Skin epidermis (tissue), 12 donors: ENCODE measurements around the gene TBC1D5.
A peak's percentile ranks its signal among the peaks of the same experiment; 100 is the strongest.

Experiments used
- H3K27ac ChIP-seq, 21 experiments: fragments of 200-600 bp; sonication (generic) in 11 of 21; one replicate each; pipeline ENCODE4 v1.5.0; 2020; ENCODE audit warnings: mild to moderate bottlenecking in 3 of 21, inconsistent platforms in 2 of 21, moderate library complexity in 2 of 21
- H3K4me3 ChIP-seq, 7 experiments: fragments of 200-600 bp; sonication (generic) in 2 of 7; one replicate each; pipeline ENCODE4 v1.5.0; 2020; ENCODE audit warnings: inconsistent platforms in 2 of 7, mild to moderate bottlenecking in 2 of 7, moderate library complexity in 1 of 7

TBC1D5 gene

GRCh38 chr3:17339132-17339575, 403.3 kb downstream of the TBC1D5 start:
- no peak overlapping the region for H3K27ac ChIP-seq

GRCh38 chr3:17336291-17336690, 406.1 kb downstream of the TBC1D5 start:
- Histone ChIP-seq H3K27ac (no peak overlapping the region), H3K4me3 (no peak overlapping the region)

More at GRCh38 chr3:17339132-17339575, 403.3 kb downstream of the TBC1D5 start:
- H3K4me3 ChIP-seq, result no peak overlapping the region

GRCh38 chr3:17333893-17334292, 408.5 kb downstream of the TBC1D5 start:
- no peak overlapping the region for H3K27ac ChIP-seq
- no peak overlapping the region for H3K4me3 ChIP-seq

GRCh38 chr3:17333446-17333845, 409.0 kb downstream of the TBC1D5 start:
- Histone ChIP-seq H3K4me3 (no peak overlapping the region), H3K27ac (no peak overlapping the region)

GRCh38 chr3:17330660-17331059, 411.8 kb downstream of the TBC1D5 start:
- Histone ChIP-seq H3K4me3 (no peak overlapping the region), H3K27ac (no peak overlapping the region)

GRCh38 chr3:17329927-17330326, 412.5 kb downstream of the TBC1D5 start:
- Histone ChIP-seq H3K4me3 (no peak overlapping the region), H3K27ac (no peak overlapping the region)

GRCh38 chr3:17322106-17322793, 420.2 kb downstream of the TBC1D5 start:
- H3K27ac ChIP-seq, result peak overlapping the region in 1 of 21 experiments; percentile 6
- H3K4me3 ChIP-seq, result no peak overlapping the region

GRCh38 chr3:17320266-17320665, 422.2 kb downstream of the TBC1D5 start:
- Histone ChIP-seq H3K27ac (no peak overlapping the region), H3K4me3 (no peak overlapping the region)

GRCh38 chr3:17315897-17316296, 426.5 kb downstream of the TBC1D5 start:
- Histone ChIP-seq H3K27ac (no peak overlapping the region), H3K4me3 (no peak overlapping the region)

- H3K4me3 ChIP-seq, result no peak overlapping the region
- no peak overlapping the region for H3K27ac ChIP-seq
Observed at GRCh38 chr3:17314171-17314570, 428.3 kb downstream of the TBC1D5 start.

GRCh38 chr3:17313746-17314145, 428.7 kb downstream of the TBC1D5 start:
- Histone ChIP-seq H3K4me3 (no peak overlapping the region), H3K27ac (no peak overlapping the region)

- no peak overlapping the region for H3K27ac ChIP-seq
- no peak overlapping the region for H3K4me3 ChIP-seq
Observed at GRCh38 chr3:17310983-17311382, 431.4 kb downstream of the TBC1D5 start.

- Histone ChIP-seq H3K4me3 (no peak overlapping the region), H3K27ac (no peak overlapping the region)
Observed at GRCh38 chr3:17307887-17308286, 434.5 kb downstream of the TBC1D5 start.

GRCh38 chr3:17307482-17307881, 434.9 kb downstream of the TBC1D5 start:
- H3K4me3 ChIP-seq, result no peak overlapping the region
- no peak overlapping the region for H3K27ac ChIP-seq

GRCh38 chr3:17304969-17305368, 437.5 kb downstream of the TBC1D5 start:
- no peak overlapping the region for H3K4me3 ChIP-seq
- no peak overlapping the region for H3K27ac ChIP-seq

GRCh38 chr3:17302774-17303173, 439.7 kb downstream of the TBC1D5 start:
- H3K4me3 ChIP-seq, result no peak overlapping the region
- no peak overlapping the region for H3K27ac ChIP-seq

GRCh38 chr3:17302170-17302569, 440.3 kb downstream of the TBC1D5 start:
- no peak overlapping the region for H3K4me3 ChIP-seq
- H3K27ac ChIP-seq, result no peak overlapping the region

GRCh38 chr3:17301271-17301670, 441.2 kb downstream of the TBC1D5 start:
- Histone ChIP-seq H3K4me3 (no peak overlapping the region), H3K27ac (no peak overlapping the region)

GRCh38 chr3:17300441-17300840, 442.0 kb downstream of the TBC1D5 start:
- H3K4me3 ChIP-seq, result no peak overlapping the region
- H3K27ac ChIP-seq, result no peak overlapping the region

- Histone ChIP-seq H3K27ac (no peak overlapping the region), H3K4me3 (no peak overlapping the region)
Observed at GRCh38 chr3:17298038-17298437, 444.4 kb downstream of the TBC1D5 start.

- no peak overlapping the region for H3K4me3 ChIP-seq
- H3K27ac ChIP-seq, result no peak overlapping the region
Observed at GRCh38 chr3:17292556-17292955, 449.9 kb downstream of the TBC1D5 start.

GRCh38 chr3:17290894-17291293, 451.5 kb downstream of the TBC1D5 start:
- no peak overlapping the region for H3K4me3 ChIP-seq
- no peak overlapping the region for H3K27ac ChIP-seq
